ENCODE results near the gene RBFOX2. TPM values are rescaled to one million over a fixed set of nuclear protein-coding genes. Genes with fewer than 3 reads are reported as not detected.
"Not testable (repeated sequence)": the region's sequence is repeated elsewhere in the genome, so short reads cannot be mapped to it uniquely, and the experiment has no call there.

The RBFOX2 gene
- polyA plus RNA-seq, 2 donors = 22.6 to 31.1 TPM

DNA sequence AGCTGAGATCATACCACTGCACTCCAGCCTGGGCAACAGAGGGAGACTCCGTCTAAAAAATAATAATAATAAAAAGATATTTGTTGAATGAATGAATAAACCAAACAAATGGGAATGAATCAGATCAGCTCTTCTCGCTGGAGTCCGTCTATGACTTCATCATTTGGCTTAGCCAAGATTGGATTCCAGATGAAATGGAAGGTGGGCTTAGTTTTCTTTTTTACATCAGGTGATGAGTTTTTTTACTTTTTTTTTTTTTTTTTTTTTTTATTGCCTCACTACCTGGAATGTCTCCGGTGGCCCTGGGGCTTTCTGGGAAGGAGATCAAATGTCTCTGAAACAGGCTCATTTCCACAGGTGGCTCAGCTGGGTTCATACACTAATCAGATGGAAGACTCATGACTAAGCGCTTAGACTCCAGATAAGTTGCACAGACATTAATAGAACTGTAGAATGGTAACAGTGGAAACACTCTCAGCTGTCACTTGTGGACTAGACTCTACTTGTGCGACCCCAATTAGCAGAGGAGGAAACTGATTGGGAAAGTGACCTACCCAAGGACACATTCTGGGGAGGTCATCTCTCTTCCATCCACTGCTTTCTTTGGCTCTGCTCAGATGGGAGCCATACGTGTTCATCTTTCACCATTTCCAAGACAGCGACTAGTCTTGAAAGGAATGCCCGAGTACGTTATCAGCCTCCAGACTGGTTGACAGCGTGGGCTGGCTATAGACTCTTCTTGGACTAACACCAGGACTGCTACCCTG is 20.5 kb upstream of the RBFOX2 start:
- Histone ChIP-seq H3K27ac (ENCODE audit: low read depth in 2 of 2, low read length in 1 of 2) (no peak overlapping the region), H3K4me3 (ENCODE audit: low read depth in 1 of 2, low read length in 2 of 2) (no peak overlapping the region), H3K27me3 (ENCODE audit: control insufficient read depth in 1 of 2, insufficient read depth in 2 of 2, low read length in 2 of 2) (no peaks in the 10 kb centered on the region), H3K9me3 (ENCODE audit: control insufficient read depth in 2 of 2, insufficient read depth in 1 of 2, low read depth in 1 of 2, low read length in 1 of 2) (no peaks in the 10 kb centered on the region), H3K36me3 (ENCODE audit: control insufficient read depth in 2 of 2, insufficient read depth in 2 of 2, low read length in 1 of 2) (no peaks in the 10 kb centered on the region), H3K4me1 (ENCODE audit: control insufficient read depth in 2 of 2, insufficient read depth in 2 of 2, low read length in 1 of 2) (no peaks in the 10 kb centered on the region)
- 81 to 88% methylated on average over 11 of the region's 11 CpGs for WGBS, 2 donors

GRCh38 chr22:36044517-36044916 is 15.9 kb upstream of the RBFOX2 start:
- not testable (repeated sequence) for H3K36me3 ChIP-seq (ENCODE audit: control insufficient read depth in 2 of 2, insufficient read depth in 2 of 2, low read length in 1 of 2); H3K27me3 ChIP-seq (ENCODE audit: control insufficient read depth in 1 of 2, insufficient read depth in 2 of 2, low read length in 2 of 2); H3K4me1 ChIP-seq (ENCODE audit: control insufficient read depth in 2 of 2, insufficient read depth in 2 of 2, low read length in 1 of 2); H3K27ac ChIP-seq (ENCODE audit: low read depth in 2 of 2, low read length in 1 of 2); H3K9me3 ChIP-seq (ENCODE audit: control insufficient read depth in 2 of 2, insufficient read depth in 1 of 2, low read depth in 1 of 2, low read length in 1 of 2); H3K4me3 ChIP-seq (ENCODE audit: low read depth in 1 of 2, low read length in 2 of 2)
- WGBS, 2 donors = 91% methylated on average over 3 of the region's 3 CpGs

DNA sequence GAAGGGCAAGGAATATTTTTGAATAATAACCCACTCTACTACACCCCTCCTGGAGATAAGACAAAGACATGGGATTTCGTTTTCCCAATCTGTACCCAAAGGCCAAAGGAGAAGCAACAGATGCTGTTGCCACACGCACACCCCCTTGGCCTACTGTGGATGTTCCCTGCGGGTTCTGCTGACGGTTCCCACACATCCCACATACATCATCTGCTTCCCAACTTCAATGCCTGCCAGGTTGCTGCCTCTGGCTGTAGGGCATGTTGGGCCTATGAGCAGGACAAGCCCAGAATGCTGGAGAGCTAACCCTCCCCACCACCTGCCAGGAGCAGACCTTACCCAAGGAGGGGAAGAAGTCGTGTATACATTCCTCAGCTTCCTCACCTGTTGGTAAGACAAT is 13.6 kb upstream of the RBFOX2 start:
- 82 to 86% methylated on average over 5 of the region's 5 CpGs for WGBS, 2 donors
- H3K36me3 ChIP-seq (ENCODE audit: control insufficient read depth in 2 of 2, insufficient read depth in 2 of 2, low read length in 1 of 2) = no peaks in the 10 kb centered on the region
- no peak overlapping the region for H3K4me3 ChIP-seq (ENCODE audit: low read depth in 1 of 2, low read length in 2 of 2)
- no peaks in the 10 kb centered on the region for H3K4me1 ChIP-seq (ENCODE audit: control insufficient read depth in 2 of 2, insufficient read depth in 2 of 2, low read length in 1 of 2)
- no peaks in the 10 kb centered on the region for H3K27me3 ChIP-seq (ENCODE audit: control insufficient read depth in 1 of 2, insufficient read depth in 2 of 2, low read length in 2 of 2)
- H3K9me3 ChIP-seq (ENCODE audit: control insufficient read depth in 2 of 2, insufficient read depth in 1 of 2, low read depth in 1 of 2, low read length in 1 of 2) = peaks cover 0 to 1% of the 10 kb centered on the region in 2 donors
- H3K27ac ChIP-seq (ENCODE audit: low read depth in 2 of 2, low read length in 1 of 2) = no peak overlapping the region

DNA sequence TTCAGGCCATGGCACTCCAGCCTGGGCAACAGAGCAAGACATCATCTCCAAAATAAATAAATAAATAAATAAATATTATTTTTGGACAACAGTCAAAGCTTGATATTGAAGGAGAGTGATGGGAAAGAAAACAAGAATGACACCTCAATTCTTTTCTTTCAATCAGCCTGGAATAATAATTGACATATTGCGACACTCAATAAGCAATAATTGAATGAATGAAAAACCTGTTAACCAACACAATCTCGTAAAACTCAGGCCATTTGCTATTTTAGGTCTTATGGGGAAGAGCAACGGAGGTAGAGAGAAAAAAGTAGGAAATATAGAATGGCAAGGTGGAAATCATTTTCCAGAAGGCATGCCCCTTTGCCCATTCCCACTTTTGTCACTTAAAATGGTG is 10.5 kb upstream of the RBFOX2 start:
- 85 to 88% methylated on average over 3 of the region's 3 CpGs for WGBS, 2 donors
- Histone ChIP-seq H3K9me3 (ENCODE audit: control insufficient read depth in 2 of 2, insufficient read depth in 1 of 2, low read depth in 1 of 2, low read length in 1 of 2) (peaks cover 0 to 1% of the 10 kb centered on the region in 2 donors), H3K4me3 (ENCODE audit: low read depth in 1 of 2, low read length in 2 of 2) (no peak overlapping the region), H3K4me1 (ENCODE audit: control insufficient read depth in 2 of 2, insufficient read depth in 2 of 2, low read length in 1 of 2) (no peaks in the 10 kb centered on the region), H3K36me3 (ENCODE audit: control insufficient read depth in 2 of 2, insufficient read depth in 2 of 2, low read length in 1 of 2) (no peaks in the 10 kb centered on the region), H3K27ac (ENCODE audit: low read depth in 2 of 2, low read length in 1 of 2) (no peak overlapping the region), H3K27me3 (ENCODE audit: control insufficient read depth in 1 of 2, insufficient read depth in 2 of 2, low read length in 2 of 2) (no peaks in the 10 kb centered on the region)

GRCh38 chr22:36037102-36037758 is 8.6 kb upstream of the RBFOX2 start:
- Histone ChIP-seq H3K27ac (ENCODE audit: low read depth in 2 of 2, low read length in 1 of 2) (no peak overlapping the region), H3K9me3 (ENCODE audit: control insufficient read depth in 2 of 2, insufficient read depth in 1 of 2, low read depth in 1 of 2, low read length in 1 of 2) (peaks cover 0 to 1% of the 10 kb centered on the region in 2 donors), H3K27me3 (ENCODE audit: control insufficient read depth in 1 of 2, insufficient read depth in 2 of 2, low read length in 2 of 2) (no peaks in the 10 kb centered on the region), H3K4me1 (ENCODE audit: control insufficient read depth in 2 of 2, insufficient read depth in 2 of 2, low read length in 1 of 2) (no peaks in the 10 kb centered on the region), H3K36me3 (ENCODE audit: control insufficient read depth in 2 of 2, insufficient read depth in 2 of 2, low read length in 1 of 2) (no peaks in the 10 kb centered on the region), H3K4me3 (ENCODE audit: low read depth in 1 of 2, low read length in 2 of 2) (no peak overlapping the region)
- WGBS, 2 donors = 85 to 87% methylated on average over 10 of the region's 10 CpGs

DNA sequence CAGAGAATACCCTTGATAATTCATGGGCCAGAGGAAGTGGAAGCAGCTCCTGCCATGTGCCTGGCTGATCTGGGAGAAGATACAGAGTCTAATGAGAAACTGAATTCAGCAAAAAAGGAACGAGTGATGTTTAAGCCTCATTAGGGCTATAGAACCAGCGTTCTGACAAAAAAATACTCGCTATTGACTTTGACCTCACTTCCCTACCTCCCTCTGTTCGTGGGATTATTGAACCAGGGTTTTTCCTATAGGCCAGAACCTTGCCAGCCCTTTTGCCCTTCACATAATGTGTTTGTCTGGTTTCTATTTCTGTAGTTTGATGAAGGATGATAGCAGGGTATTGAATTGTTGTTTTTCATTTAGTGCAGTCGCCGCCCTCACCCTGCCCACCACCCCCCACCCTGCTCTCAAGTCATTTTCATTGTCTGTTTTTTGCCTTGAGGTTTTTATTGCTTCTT is 7.6 kb upstream of the RBFOX2 start:
- no peaks in the 10 kb centered on the region for H3K36me3 ChIP-seq (ENCODE audit: control insufficient read depth in 2 of 2, insufficient read depth in 2 of 2, low read length in 1 of 2)
- H3K9me3 ChIP-seq (ENCODE audit: control insufficient read depth in 2 of 2, insufficient read depth in 1 of 2, low read depth in 1 of 2, low read length in 1 of 2) = peaks cover 0 to 1% of the 10 kb centered on the region in 2 donors
- no peak overlapping the region for H3K4me3 ChIP-seq (ENCODE audit: low read depth in 1 of 2, low read length in 2 of 2)
- no peaks in the 10 kb centered on the region for H3K27me3 ChIP-seq (ENCODE audit: control insufficient read depth in 1 of 2, insufficient read depth in 2 of 2, low read length in 2 of 2)
- no peaks in the 10 kb centered on the region for H3K4me1 ChIP-seq (ENCODE audit: control insufficient read depth in 2 of 2, insufficient read depth in 2 of 2, low read length in 1 of 2)
- no peak overlapping the region for H3K27ac ChIP-seq (ENCODE audit: low read depth in 2 of 2, low read length in 1 of 2)
- 34 to 58% methylated on average over 6 of the region's 6 CpGs for WGBS, 2 donors

DNA sequence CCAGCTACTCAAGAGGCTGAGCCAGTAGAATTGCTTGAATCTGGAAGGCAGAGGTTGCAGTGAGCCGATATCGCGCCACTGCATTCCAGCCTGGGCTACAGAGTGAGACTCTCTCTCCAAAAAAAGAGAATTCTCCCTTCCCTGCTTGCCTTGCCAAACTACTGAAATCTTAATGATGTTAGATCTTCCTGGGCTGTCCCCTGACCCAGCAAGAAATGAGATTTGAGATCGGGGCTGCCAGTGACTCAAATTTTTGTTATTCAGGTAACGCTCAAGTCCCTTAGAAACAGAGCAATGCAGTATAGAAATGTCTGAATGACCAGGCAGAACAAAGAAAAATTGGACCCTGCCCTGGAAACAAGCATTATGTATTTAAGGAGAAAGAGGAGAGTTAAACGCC is 4.0 kb upstream of the RBFOX2 start:
- H3K4me3 ChIP-seq (ENCODE audit: low read depth in 1 of 2, low read length in 2 of 2) = no peak overlapping the region
- H3K27me3 ChIP-seq (ENCODE audit: control insufficient read depth in 1 of 2, insufficient read depth in 2 of 2, low read length in 2 of 2) = no peaks in the 10 kb centered on the region
- no peaks in the 10 kb centered on the region for H3K4me1 ChIP-seq (ENCODE audit: control insufficient read depth in 2 of 2, insufficient read depth in 2 of 2, low read length in 1 of 2)
- 93 to 95% methylated on average over 6 of the region's 6 CpGs for WGBS, 2 donors
- no peak overlapping the region for H3K27ac ChIP-seq (ENCODE audit: low read depth in 2 of 2, low read length in 1 of 2)
- no peaks in the 10 kb centered on the region for H3K36me3 ChIP-seq (ENCODE audit: control insufficient read depth in 2 of 2, insufficient read depth in 2 of 2, low read length in 1 of 2)
- H3K9me3 ChIP-seq (ENCODE audit: control insufficient read depth in 2 of 2, insufficient read depth in 1 of 2, low read depth in 1 of 2, low read length in 1 of 2) = no peaks in the 10 kb centered on the region

GRCh38 chr22:36029406-36029755 is 757 bp upstream of the RBFOX2 start:
- Histone ChIP-seq H3K4me3 (ENCODE audit: low read depth in 1 of 2, low read length in 2 of 2) (peak overlapping the region; percentile 82 to 96), H3K27ac (ENCODE audit: low read depth in 2 of 2, low read length in 1 of 2) (peak overlapping the region; percentile 89 to 90), H3K9me3 (ENCODE audit: control insufficient read depth in 2 of 2, insufficient read depth in 1 of 2, low read depth in 1 of 2, low read length in 1 of 2) (no peaks in the 10 kb centered on the region), H3K36me3 (ENCODE audit: control insufficient read depth in 2 of 2, insufficient read depth in 2 of 2, low read length in 1 of 2) (no peaks in the 10 kb centered on the region), H3K27me3 (ENCODE audit: control insufficient read depth in 1 of 2, insufficient read depth in 2 of 2, low read length in 2 of 2) (no peaks in the 10 kb centered on the region), H3K4me1 (ENCODE audit: control insufficient read depth in 2 of 2, insufficient read depth in 2 of 2, low read length in 1 of 2) (no peaks in the 10 kb centered on the region)
- WGBS, 2 donors = 37 to 41% methylated on average over 7 of the region's 7 CpGs

- Histone ChIP-seq H3K27ac (ENCODE audit: low read depth in 2 of 2, low read length in 1 of 2) (peak overlapping the region; percentile 89 to 90), H3K4me1 (ENCODE audit: control insufficient read depth in 2 of 2, insufficient read depth in 2 of 2, low read length in 1 of 2) (no peaks in the 10 kb centered on the region), H3K9me3 (ENCODE audit: control insufficient read depth in 2 of 2, insufficient read depth in 1 of 2, low read depth in 1 of 2, low read length in 1 of 2) (no peaks in the 10 kb centered on the region), H3K4me3 (ENCODE audit: low read depth in 1 of 2, low read length in 2 of 2) (peak overlapping the region; percentile 82 to 96), H3K36me3 (ENCODE audit: control insufficient read depth in 2 of 2, insufficient read depth in 2 of 2, low read length in 1 of 2) (no peaks in the 10 kb centered on the region), H3K27me3 (ENCODE audit: control insufficient read depth in 1 of 2, insufficient read depth in 2 of 2, low read length in 2 of 2) (no peaks in the 10 kb centered on the region)
- WGBS, 2 donors = 0 to 1% methylated on average over 76 to 87 of the region's 87 CpGs
Measured at GRCh38 chr22:36027935-36028645, 534 bp downstream of the RBFOX2 start.

Data from esophagus (tissue), 2 donors.